AG10803 (cell line): ENCODE measurements around the gene S100A16.

Experiments
- DNase-seq: peaks from one replicate; pipeline ENCODE4 v3.0.0; 2010; ENCODE audit warnings: low read depth
- H3K4me3 ChIP-seq: 2 replicates; pipeline ENCODE4 v1.5.1; 2011; ENCODE audit warnings: mild to moderate bottlenecking, low read length, control low read depth
- CTCF ChIP-seq: conservative IDR thresholded peaks from 2 replicates; pipeline ENCODE4 v1.5.1; 2011; ENCODE audit warnings: mild to moderate bottlenecking, low read length, control low read depth, inconsistent platforms

The S100A16 gene

GRCh38 chr1:153626477-153626903, 13.6 kb upstream of the S100A16 start:
- DNase-seq = no peak
- TF ChIP-seq CTCF = 0 out of 2 replicates have a peak, but pooled peaks have one; percentile 2

GRCh38 chr1:153624965-153625611, 12.2 kb upstream of the S100A16 start:
- DNase-seq = no peak
- H3K4me3 ChIP-seq = no peak overlapping the region
- no peak for TF ChIP-seq CTCF

More at GRCh38 chr1:153626477-153626903, 13.6 kb upstream of the S100A16 start:
- peak overlapping the region; percentile 85 for H3K4me3 ChIP-seq

- TF ChIP-seq CTCF = no peak
- DNase-seq = no peak
- H3K4me3 ChIP-seq = no peak overlapping the region
These were observed 10.2 kb upstream of the S100A16 start for GRCh38 chr1:153623101-153623500.

DNA sequence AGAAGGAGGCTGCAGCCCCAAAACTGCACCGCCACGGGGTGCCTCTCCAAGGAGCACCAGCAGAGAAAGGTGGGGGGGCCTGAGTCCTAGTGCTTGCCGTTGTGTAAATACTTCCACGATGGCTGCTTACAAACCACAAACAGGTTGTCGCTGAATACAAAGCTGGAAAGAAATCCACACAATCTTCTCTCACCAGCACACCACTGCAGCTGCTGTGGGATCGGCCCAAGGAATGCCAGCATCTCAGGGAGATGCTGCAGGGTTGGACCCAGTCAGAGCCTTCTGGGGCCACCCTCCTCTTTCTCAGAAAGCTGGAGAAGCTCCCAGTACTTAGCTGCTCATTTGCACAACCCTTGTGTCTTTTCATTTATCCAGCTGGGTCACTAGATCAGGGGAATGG, 6.2 kb upstream of the S100A16 start:
- no peak for TF ChIP-seq CTCF
- H3K4me3 ChIP-seq = no peak overlapping the region
- no peak for DNase-seq

- peak; percentile 61 for TF ChIP-seq CTCF
- H3K4me3 ChIP-seq = no peak overlapping the region
- DNase-seq = peak; percentile 57
These were observed 4.7 kb upstream of the S100A16 start for GRCh38 chr1:153617663-153618062.

DNA sequence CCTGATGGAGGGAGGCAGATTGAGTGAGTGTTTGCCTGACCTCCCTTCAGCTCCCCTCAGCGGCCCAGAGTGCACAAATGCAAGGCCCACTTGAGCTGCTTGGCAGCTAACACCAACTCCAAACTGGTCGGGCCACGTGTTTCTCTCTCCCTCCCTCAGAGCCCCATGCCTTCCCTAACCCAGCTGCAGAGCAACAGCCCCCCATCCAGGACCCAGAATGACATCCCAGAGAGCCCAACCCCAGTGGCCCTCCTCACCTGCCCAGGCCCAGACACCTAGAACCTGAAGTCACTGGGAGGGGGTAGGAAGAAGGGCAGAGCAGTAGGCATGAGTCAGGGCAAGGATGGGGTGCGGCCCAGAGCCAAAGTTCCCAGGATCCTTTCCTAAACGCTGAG, 4.0 kb upstream of the S100A16 start:
- H3K4me3 ChIP-seq = no peak overlapping the region

More for the DNA sequence above, 4.0 kb upstream of the S100A16 start:
- no peak for TF ChIP-seq CTCF
- DNase-seq = no peak
